H1 (cell line): ENCODE data around the gene SRRT. TPM values are rescaled to one million over a fixed set of nuclear protein-coding genes. Genes with fewer than 3 reads are reported as not detected.

Experiments used
- BACH1 ChIP-seq: IDR thresholded peaks from 2 replicates; pipeline ENCODE4 v1.6.1; 2012; ENCODE audit warnings: low read length, improper control_type of control experiment
- CBX8 ChIP-seq: fragments of 300-800, 300-1000 bp; sonication (generic); IDR thresholded peaks from 2 replicates; pipeline ENCODE4 v1.7.1; 2016; ENCODE audit warnings: low read depth, low read length, borderline replicate concordance
- PHF8 ChIP-seq: fragments of 200-600 bp; sonication (generic); conservative IDR thresholded peaks from 2 replicates; pipeline ENCODE4 v1.7.1; 2012; ENCODE audit warnings: low read depth, mild to moderate bottlenecking, inconsistent platforms, low read length, moderate library complexity
- RBBP5 ChIP-seq: IDR thresholded peaks from 2 replicates; pipeline ENCODE4 v1.7.1; 2012; ENCODE audit warnings: low read depth, mild to moderate bottlenecking, inconsistent platforms, low read length, moderate library complexity, borderline replicate concordance
- polyA plus RNA-seq, 7 experiments: library from polyadenylated mRNA; depleted of rRNA in 3 of 7; stranded (reverse) in 5 of 7; unstranded in 2 of 7; fragments of >200 nt in 5 of 7; fragments of 200-250 nt in 2 of 7; gene quantifications; 1 replicate in 5 of 7; 2 replicates in 1 of 7; 4 replicates in 1 of 7; pipeline versions ENCODE4 v1.2.1 to v1.2.3, GENCODE V29; 2011 to 2013; ENCODE audit warnings: missing spikeins in 2 of 7, mixed read lengths in 2 of 7
- total RNA-seq: library from RNA; stranded (reverse); fragmentation: NEBNext Ultra II Directional; extraction: Animal tissue kit (Norgen Biotek cat#: 25700); gene quantifications from 2 replicates; pipeline ENCODE4 v1.2.1, GENCODE V29; 2021
- TF ChIP-seq, protein P1 (sequence below): fragments of 300-600 bp; sonication (generic); IDR thresholded peaks from 2 replicates; pipeline ENCODE4 v1.7.1; 2012; ENCODE audit warnings: low read length, moderate library complexity, mild to moderate bottlenecking, inconsistent platforms; ENCODE audit not compliant: insufficient replicate concordance

SRRT gene
- total and polyA plus RNA-seq, 2 of the 8 experiments (the other 6 are each of a cell fraction or from before 2014, with no cell fraction given) = 66.7 to 237 TPM

GRCh38 chr7:100929808-100930174, 54.9 kb downstream of the SRRT start (continued):
- TF ChIP-seq, protein P1, sequence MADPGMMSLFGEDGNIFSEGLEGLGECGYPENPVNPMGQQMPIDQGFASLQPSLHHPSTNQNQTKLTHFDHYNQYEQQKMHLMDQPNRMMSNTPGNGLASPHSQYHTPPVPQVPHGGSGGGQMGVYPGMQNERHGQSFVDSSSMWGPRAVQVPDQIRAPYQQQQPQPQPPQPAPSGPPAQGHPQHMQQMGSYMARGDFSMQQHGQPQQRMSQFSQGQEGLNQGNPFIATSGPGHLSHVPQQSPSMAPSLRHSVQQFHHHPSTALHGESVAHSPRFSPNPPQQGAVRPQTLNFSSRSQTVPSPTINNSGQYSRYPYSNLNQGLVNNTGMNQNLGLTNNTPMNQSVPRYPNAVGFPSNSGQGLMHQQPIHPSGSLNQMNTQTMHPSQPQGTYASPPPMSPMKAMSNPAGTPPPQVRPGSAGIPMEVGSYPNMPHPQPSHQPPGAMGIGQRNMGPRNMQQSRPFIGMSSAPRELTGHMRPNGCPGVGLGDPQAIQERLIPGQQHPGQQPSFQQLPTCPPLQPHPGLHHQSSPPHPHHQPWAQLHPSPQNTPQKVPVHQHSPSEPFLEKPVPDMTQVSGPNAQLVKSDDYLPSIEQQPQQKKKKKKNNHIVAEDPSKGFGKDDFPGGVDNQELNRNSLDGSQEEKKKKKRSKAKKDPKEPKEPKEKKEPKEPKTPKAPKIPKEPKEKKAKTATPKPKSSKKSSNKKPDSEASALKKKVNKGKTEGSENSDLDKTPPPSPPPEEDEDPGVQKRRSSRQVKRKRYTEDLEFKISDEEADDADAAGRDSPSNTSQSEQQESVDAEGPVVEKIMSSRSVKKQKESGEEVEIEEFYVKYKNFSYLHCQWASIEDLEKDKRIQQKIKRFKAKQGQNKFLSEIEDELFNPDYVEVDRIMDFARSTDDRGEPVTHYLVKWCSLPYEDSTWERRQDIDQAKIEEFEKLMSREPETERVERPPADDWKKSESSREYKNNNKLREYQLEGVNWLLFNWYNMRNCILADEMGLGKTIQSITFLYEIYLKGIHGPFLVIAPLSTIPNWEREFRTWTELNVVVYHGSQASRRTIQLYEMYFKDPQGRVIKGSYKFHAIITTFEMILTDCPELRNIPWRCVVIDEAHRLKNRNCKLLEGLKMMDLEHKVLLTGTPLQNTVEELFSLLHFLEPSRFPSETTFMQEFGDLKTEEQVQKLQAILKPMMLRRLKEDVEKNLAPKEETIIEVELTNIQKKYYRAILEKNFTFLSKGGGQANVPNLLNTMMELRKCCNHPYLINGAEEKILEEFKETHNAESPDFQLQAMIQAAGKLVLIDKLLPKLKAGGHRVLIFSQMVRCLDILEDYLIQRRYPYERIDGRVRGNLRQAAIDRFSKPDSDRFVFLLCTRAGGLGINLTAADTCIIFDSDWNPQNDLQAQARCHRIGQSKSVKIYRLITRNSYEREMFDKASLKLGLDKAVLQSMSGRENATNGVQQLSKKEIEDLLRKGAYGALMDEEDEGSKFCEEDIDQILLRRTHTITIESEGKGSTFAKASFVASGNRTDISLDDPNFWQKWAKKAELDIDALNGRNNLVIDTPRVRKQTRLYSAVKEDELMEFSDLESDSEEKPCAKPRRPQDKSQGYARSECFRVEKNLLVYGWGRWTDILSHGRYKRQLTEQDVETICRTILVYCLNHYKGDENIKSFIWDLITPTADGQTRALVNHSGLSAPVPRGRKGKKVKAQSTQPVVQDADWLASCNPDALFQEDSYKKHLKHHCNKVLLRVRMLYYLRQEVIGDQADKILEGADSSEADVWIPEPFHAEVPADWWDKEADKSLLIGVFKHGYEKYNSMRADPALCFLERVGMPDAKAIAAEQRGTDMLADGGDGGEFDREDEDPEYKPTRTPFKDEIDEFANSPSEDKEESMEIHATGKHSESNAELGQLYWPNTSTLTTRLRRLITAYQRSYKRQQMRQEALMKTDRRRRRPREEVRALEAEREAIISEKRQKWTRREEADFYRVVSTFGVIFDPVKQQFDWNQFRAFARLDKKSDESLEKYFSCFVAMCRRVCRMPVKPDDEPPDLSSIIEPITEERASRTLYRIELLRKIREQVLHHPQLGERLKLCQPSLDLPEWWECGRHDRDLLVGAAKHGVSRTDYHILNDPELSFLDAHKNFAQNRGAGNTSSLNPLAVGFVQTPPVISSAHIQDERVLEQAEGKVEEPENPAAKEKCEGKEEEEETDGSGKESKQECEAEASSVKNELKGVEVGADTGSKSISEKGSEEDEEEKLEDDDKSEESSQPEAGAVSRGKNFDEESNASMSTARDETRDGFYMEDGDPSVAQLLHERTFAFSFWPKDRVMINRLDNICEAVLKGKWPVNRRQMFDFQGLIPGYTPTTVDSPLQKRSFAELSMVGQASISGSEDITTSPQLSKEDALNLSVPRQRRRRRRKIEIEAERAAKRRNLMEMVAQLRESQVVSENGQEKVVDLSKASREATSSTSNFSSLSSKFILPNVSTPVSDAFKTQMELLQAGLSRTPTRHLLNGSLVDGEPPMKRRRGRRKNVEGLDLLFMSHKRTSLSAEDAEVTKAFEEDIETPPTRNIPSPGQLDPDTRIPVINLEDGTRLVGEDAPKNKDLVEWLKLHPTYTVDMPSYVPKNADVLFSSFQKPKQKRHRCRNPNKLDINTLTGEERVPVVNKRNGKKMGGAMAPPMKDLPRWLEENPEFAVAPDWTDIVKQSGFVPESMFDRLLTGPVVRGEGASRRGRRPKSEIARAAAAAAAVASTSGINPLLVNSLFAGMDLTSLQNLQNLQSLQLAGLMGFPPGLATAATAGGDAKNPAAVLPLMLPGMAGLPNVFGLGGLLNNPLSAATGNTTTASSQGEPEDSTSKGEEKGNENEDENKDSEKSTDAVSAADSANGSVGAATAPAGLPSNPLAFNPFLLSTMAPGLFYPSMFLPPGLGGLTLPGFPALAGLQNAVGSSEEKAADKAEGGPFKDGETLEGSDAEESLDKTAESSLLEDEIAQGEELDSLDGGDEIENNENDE = no peak
- TF ChIP-seq BACH1 (no peak), CBX8 (no peak), RBBP5 (peak; percentile 84; the same call in 1 of the 2 replicates), PHF8 (no peak)
